Panc1 (cell line): ENCODE data around the gene CCR9.

Experiments
- POLR2AphosphoS5 ChIP-seq: IDR thresholded peaks from 2 replicates; pipeline ENCODE4 v1.6.1; 2012; ENCODE audit warnings: mild to moderate bottlenecking, low read depth, low read length, moderate library complexity
- REST ChIP-seq, 2 experiments: IDR thresholded peaks; 2 replicates each; pipeline ENCODE4 v1.6.1; 2011 to 2012; ENCODE audit warnings: low read depth in 2 of 2, control low read depth in 1 of 2, low read length in 1 of 2, mild to moderate bottlenecking in 1 of 2, moderate library complexity in 1 of 2; ENCODE audit not compliant: insufficient read depth in 1 of 2
- SIN3A ChIP-seq: IDR thresholded peaks from 2 replicates; pipeline ENCODE4 v1.6.1; 2012; ENCODE audit warnings: low read depth, mild to moderate bottlenecking, low read length, moderate library complexity, borderline replicate concordance; ENCODE audit not compliant: insufficient read depth
- TCF7L2 ChIP-seq: IDR thresholded peaks from 2 replicates; pipeline ENCODE4 v1.6.1; 2011; ENCODE audit warnings: mild to moderate bottlenecking, low read depth, low read length, inconsistent platforms
- TF ChIP-seq, protein P1 (sequence below): fragments of 450-650 bp; IDR thresholded peaks from 2 replicates; pipeline ENCODE4 v1.5.1; 2017; ENCODE audit warnings: mild to moderate bottlenecking

GRCh38 chr3:45939341-45939771 lies 53.0 kb downstream of the CCR9 start:
- TF ChIP-seq, protein P1, sequence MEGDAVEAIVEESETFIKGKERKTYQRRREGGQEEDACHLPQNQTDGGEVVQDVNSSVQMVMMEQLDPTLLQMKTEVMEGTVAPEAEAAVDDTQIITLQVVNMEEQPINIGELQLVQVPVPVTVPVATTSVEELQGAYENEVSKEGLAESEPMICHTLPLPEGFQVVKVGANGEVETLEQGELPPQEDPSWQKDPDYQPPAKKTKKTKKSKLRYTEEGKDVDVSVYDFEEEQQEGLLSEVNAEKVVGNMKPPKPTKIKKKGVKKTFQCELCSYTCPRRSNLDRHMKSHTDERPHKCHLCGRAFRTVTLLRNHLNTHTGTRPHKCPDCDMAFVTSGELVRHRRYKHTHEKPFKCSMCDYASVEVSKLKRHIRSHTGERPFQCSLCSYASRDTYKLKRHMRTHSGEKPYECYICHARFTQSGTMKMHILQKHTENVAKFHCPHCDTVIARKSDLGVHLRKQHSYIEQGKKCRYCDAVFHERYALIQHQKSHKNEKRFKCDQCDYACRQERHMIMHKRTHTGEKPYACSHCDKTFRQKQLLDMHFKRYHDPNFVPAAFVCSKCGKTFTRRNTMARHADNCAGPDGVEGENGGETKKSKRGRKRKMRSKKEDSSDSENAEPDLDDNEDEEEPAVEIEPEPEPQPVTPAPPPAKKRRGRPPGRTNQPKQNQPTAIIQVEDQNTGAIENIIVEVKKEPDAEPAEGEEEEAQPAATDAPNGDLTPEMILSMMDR = no peak
- TF ChIP-seq POLR2AphosphoS5 = no peak
- no peak for TF ChIP-seq TCF7L2
- TF ChIP-seq SIN3A = no peak
- TF ChIP-seq REST (IDR thresholded peaks at IDR 0.05; ENCODE audit: insufficient read depth in 1 of 2, low read depth in 2 of 2, low read length in 1 of 2) = no peak
